Fibroblast of peridontal ligament (primary cell): ENCODE data around the gene SLC15A5.

ENCODE experiments used
- DNase-seq: peaks from one replicate; pipeline ENCODE4 v3.0.0-alpha.2; 2010; ENCODE audit errors: extremely low read depth

Gene SLC15A5

DNA sequence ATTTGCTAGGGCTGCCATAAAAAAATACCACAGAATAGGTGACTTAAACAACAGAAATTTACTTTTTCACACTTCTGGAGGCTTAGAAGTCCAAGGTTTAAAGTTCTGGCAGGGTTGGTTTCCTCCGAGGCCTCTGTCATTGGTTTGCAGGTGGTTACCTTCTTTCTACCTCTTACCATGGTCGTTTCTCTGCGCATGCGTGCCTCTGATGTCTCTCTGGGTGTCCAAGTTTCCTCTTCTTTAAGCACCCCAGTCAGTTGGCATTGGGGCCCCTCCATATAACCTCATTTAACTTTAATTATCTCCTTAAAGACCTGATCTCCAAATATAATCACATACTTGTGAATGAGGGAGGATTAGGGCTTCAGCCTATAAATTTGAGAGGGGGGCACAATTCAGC is 103.2 kb downstream of the SLC15A5 start:
- DNase-seq = no peak

DNA sequence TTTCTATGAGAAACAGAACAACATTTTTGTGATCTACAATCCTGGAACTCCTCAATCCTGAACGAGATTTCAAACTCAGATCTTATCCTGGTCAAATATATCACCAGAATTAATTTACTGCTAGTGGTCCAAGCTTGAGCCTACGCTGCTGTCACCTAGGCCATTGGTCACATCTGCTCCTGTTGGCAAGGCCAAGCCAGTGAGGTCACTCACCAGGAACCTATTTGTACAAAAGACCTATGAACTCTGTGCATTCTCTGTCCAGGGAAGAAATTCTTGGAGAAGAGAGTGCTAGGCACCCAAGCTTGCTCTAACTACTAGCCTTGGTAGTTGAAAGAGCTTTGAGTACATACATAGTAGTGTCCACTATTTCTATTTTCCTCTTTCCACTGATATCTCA is 106.1 kb downstream of the SLC15A5 start:
- DNase-seq = no peak

DNA sequence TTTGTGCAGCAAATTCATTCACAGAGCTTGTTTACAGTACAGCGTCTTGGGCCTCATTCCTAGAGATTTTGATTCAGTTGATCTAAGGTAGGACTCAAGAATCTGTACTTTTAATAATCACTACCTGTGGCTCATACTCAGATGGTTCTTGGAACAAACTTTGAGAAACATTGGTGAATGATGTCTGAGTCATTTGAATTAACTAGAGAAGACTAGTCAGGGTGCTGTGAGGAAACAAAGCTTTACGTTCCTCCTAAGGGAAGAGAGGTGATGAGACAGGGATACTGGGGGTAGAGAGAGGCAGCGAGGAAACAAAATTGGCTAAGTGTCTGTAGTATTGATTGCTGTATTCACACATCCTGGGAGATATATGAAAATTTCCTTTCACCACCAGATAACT is 109.4 kb downstream of the SLC15A5 start:
- DNase-seq = no peak

DNA sequence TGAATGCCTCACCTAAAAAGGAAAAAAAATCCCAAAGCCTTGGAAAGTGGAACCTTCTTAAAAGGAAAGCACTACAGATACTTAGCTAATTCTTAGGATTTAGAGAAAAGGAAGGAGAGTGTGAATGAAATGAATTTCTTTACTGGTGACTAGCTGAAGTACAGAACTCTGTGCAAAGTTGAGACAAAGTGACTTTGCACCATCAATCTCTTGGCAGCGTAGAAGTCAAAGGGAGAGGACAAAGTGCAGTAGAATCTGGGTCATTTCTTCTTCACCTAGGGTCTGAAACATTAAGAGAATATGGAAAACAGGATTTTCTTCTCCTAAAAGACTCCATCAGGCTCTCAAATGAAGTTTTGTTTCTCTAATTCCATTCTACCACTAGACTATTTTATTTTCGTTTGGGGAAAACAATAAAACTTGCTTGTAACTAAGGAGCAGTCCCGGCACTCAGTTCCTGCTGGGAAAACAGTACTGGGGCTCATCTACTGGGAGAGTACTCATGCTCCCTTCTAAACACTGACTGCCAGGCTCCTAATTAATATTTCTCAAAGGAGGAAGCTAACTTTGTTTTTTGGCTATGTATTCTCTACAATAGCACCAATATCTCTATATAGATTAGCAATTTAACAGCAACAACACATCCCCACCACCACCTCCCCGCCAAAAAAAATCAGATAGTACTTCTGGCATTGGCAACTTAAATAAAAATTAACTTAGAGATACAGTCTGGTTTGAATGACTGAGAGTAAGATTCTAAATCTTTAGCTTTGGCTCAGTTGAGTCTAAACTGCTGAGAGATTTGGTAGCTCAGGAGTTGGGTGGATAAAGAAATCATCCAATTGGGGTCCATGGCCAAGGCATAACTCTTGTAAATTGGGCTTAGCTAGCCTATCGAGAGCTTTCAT is 110.7 kb downstream of the SLC15A5 start:
- DNase-seq = no peak

DNA sequence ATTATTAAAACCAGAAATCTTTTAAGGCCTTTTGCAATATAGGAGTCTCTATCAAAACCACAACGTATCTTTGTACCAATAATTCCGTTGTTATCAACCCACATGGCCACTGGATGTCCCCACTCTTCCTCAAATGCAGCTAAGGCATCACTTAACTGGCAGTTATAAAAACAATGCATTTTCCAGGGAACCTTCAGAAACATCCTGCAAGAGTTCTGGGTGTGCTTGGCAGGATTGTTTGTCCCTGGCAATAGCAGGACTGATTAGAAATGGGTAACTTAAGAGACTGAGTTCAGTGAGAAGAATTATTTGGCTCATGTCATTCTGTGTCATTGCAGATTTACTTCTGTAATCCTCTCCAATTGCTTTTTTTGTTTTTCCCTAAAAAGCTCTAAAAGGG is 112.0 kb downstream of the SLC15A5 start:
- peak; percentile 64 for DNase-seq

DNA sequence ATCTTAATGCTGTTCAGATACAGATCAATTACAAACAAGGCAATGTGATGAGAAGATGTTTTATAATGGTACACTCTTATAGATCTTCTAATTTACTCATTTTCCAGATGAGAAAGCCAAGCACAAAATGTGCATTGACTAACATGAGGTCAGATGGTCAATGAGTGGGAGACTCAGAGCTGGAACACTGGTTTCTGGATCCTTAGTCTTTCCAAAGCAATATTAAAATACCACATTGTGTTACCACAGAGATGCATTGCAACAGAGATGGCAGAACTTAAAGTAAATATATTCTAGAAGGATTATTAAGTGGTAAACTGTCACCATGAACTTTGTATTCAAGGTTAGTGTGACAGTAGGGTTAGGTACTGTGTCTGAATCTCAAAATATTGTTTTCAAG is 113.6 kb downstream of the SLC15A5 start:
- DNase-seq = no peak

DNA sequence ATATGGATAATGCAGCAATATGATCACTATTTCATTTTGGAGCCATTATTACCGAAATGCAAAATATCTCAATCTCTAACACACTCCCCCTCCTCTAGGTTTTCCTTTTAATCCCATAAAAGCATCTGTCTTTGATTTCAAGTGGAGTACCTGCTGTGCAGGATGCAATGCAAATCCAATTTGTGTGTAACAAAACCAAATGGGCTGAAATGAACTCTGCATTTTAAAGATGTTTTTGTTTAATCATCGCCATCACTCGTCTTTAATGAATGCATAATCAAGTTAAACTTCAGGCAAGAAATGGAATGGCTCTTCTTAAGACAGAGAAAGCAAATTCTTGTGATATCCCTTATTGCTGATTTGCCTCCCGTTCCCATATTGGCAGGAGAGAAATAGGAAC is 114.3 kb downstream of the SLC15A5 start:
- DNase-seq = no peak

DNA sequence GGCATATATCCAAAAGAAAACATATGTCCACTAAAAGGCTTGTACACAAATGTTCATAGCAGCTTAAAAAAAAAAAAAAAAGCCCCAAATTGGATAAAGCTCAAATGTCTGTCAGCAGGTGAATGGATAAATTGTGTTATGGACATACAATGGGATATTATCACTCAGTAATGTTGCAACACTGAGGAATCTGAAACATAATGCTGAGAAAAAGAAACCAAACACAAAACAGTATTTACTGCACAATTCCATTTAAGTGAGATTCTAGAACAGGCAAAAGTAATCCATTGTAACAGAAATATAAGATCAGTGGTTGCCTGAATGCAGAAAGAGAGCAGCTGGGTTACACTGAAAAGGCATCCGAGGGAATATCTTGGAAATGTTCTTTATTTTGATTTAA is 117.9 kb downstream of the SLC15A5 start:
- DNase-seq = no peak

DNA sequence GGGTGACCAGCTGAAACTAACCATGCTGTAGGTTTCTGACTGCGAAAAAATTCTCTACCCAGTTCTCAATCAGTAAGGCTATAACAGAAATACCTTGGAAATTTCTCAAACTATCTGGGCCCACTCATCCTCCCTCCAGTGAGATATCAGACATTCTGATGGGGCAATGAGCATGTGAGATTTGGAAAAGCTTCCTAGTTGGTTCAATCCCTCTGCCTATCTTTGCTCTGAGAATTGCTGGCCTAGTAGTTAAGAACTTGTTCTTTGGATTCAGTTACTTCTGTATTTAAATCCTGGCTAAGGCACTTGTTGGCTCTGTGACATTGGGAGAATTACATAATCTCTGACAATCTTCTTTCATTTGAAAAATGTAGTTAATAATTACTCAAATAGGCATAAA is 119.4 kb downstream of the SLC15A5 start:
- DNase-seq = no peak

DNA sequence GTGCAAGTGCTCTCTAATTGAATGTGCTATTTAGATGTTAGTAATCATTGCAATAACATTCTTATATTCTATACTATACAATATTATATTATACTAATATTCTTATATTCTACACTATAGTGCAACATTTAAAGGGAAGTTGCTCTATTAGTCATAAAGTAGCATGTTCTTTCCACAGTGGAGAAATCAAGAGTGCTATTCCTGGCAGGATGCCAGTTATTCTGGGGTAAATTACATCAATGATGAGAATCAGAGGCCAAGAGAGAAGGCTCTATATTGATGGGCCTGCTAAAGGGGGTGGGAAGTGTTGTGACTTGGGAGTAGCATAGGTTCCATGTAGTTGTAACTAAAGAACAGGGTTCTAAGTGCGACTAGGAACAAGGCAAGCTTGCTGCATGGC is 121.5 kb downstream of the SLC15A5 start:
- no peak for DNase-seq

DNA sequence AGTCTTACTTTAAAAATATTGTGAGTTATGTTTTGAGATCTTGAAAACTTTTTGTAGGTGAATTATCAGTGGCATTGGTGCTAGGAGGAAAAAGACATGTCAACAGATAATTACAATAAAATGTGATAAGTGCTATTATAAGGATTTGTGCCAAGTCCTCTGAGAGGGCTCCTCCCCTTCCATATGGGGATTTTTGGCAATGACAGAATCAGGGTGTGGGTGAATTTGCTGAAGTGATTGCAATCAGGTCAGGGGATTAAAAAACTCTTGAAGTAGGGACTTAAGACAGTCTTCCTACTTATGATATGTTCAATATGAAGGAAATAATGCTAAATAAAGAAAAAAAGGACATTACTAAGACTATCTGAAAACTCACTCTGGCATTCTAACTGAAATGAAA is 122.5 kb downstream of the SLC15A5 start:
- no peak for DNase-seq

DNA sequence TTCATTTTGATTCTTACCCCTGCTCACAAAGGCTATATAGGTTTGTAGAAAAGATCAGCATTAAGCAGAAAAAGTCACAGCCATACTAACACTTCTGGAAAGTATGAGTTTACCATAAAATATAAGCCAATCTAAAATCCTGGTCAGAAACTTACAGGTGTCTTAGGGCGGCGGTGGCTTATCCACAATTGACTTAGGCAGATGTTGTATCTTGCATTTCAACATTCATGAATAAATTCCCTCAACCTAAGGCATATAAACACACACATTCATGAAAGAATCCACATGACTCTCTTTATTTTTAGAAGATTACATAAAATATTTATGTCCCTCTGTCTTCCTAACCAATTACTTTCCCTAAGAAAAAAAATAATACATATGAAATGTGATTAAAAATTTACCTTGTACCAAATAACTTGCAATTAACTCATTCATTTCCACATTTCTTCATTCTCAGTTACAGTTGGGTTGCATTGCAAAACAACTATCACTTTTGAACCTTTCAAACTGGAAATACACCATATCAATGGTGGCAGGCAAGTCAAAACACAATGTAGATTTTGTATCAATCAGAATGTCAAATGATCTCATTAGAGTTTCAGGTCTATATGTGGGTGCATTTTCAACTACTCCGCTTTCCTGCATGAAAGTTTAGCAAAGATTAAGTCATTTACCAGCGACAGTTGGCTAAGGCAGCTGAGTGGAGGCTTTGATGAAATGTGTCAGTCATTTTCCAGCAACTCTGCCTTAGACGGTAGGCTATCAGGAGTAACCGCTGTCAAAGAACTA is 124.4 kb downstream of the SLC15A5 start:
- DNase-seq = no peak

DNA sequence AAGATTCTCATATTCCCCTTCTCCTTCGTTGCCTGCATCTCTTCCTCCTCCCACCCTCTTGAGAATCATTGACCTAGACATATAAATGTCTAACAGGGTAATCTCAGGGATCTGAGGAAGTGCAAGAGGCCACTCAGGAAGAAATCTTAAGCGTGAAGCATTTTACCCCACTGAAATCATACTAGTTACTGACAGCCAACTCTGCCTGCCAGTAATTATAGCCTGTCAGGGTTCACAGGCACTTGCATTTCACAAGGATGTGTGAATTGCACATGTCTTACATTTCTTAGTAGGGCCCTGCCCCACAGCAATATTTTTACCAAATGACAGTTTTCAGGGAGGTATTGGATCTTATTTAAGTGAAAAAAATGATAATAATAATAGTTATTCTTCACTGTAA is 127.2 kb downstream of the SLC15A5 start:
- DNase-seq = no peak

DNA sequence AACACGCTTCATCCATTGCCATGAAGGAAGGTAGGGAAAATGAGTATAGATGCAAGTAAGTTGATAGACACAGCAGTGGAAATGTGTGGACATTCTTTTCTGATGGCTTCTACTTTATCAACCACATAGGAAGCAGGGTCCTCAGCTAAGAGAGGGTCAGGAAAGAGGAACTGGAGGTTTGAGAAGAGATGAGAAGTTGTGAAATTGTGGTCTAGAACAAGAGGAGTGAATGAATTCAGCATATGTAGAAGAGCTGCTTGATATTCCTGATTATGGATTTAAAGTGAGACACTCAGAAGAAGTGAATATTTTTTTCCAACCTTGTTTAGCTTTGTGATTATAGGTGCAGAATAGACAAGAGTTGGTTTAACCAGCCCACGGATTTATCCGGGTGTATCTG is 128.5 kb downstream of the SLC15A5 start:
- DNase-seq = no peak
